Body of pancreas (tissue), 4 donors: Measurements from ENCODE around the gene ZYG11B. TPM values are rescaled to one million over a fixed set of nuclear protein-coding genes. Genes with fewer than 3 reads are reported as not detected.
"Not testable (repeated sequence)": the region's sequence is repeated elsewhere in the genome, so short reads cannot be mapped to it uniquely, and the experiment has no call there.

Experiments
- ATAC-seq: fragments of 150-250 bp; one replicate; pipeline ENCODE4 v1.9.1; 2016
- DNase-seq, 4 donors: peaks; one replicate each; pipeline ENCODE4 v3.0.0-alpha.2; 2019
- H3K27ac ChIP-seq, 4 donors: fragments of 200-600 bp; sonication (generic); 1 replicate in 3 of 4; 2 replicates in 1 of 4; pipeline versions ENCODE4 v1.5.1 to v1.6.1; 2016 to 2019; ENCODE audit warnings: mild to moderate bottlenecking in 1 of 4, mixed read lengths in 1 of 4, moderate library complexity in 1 of 4
- H3K27me3 ChIP-seq, 2 donors: fragments of 200-600 bp; sonication (generic); one replicate each; pipeline ENCODE4 v1.6.0; 2016; ENCODE audit warnings: mild to moderate bottlenecking in 1 of 2
- H3K36me3 ChIP-seq, 2 donors: fragments of 200-600 bp; sonication (generic); replicated peaks in 1 of 2; 2 replicates each; pipeline ENCODE4 v1.5.1; 2016; ENCODE audit warnings: low read depth in 2 of 2; ENCODE audit not compliant: insufficient read depth in 1 of 2
- H3K4me1 ChIP-seq: fragments of 200-600 bp; sonication (generic); one replicate; pipeline ENCODE4 v1.6.0; 2016
- H3K4me3 ChIP-seq, 2 donors: fragments of 200-600 bp; sonication (generic); 1 replicate in 1 of 2; 2 replicates in 1 of 2; pipeline ENCODE4 v1.5.1; 2016 to 2019
- H3K9me3 ChIP-seq, 3 donors: fragments of 200-600 bp; sonication (generic); 1 replicate in 2 of 3; 2 replicates in 1 of 3; pipeline ENCODE4 v1.5.1; 2016
- CTCF ChIP-seq, 7 experiments: fragments of 450-650 bp in 4 of 7; fragments of 200-600 bp in 3 of 7; sonication (generic) in 3 of 7; IDR thresholded peaks; one replicate each; pipeline ENCODE4 v1.5.1; 2016 to 2019; ENCODE audit warnings: antibody characterized with exemption in 7 of 7
- POLR2A ChIP-seq, 3 donors: fragments of 450-650 bp; IDR thresholded peaks; one replicate each; pipeline ENCODE4 v1.6.1; 2016; ENCODE audit warnings: antibody characterized with exemption in 3 of 3, mild to moderate bottlenecking in 2 of 3
- WGBS, 2 donors: methylation state at CpG; one replicate each; pipeline ENCODE4 v1.1.5; 2017; 5-methylcytosine and 5-hydroxymethylcytosine counted together
- intact Hi-C: fragments of 100-400 bp; cut with DNase I; formaldehyde crosslinking; loops from one replicate; pipeline ENCODE4 v1.15.1; 2023
- total RNA-seq, 2 donors: library from RNA; depleted of rRNA; stranded (reverse); fragments of >200 nt; gene quantifications; one replicate each; pipeline ENCODE4 v1.1.0, GENCODE V29; 2016

Gene ZYG11B
- total RNA-seq, 2 donors from 2014 or later: 16.3 to 16.5 TPM

- WGBS, 2 donors: 78 to 82% methylated on average over 14 to 18 of the region's 18 CpGs
- H3K27ac ChIP-seq: peak overlapping the region in 3 of 4 donors; percentile 14 to 64 (median 38)
- TF ChIP-seq POLR2A (IDR thresholded peaks at IDR 0.05) (no peak), CTCF (IDR thresholded peaks at IDR 0.05) (no peak)
- no peaks in the 10 kb centered on the region for H3K9me3 ChIP-seq
- DNase-seq (peak in 1 of 4 donors; percentile 23), ATAC-seq (no peak)
- no peak overlapping the region for H3K4me3 ChIP-seq
- intact Hi-C loops: no loop called here
- H3K36me3 ChIP-seq: no peaks in the 10 kb centered on the region
- peaks cover 14% of the 10 kb centered on the region for H3K4me1 ChIP-seq
- no peaks in the 10 kb centered on the region for H3K27me3 ChIP-seq
Observed at GRCh38 chr1:52706941-52707926, 19.0 kb upstream of the ZYG11B start.

GRCh38 chr1:52707927-52708655 lies 18.2 kb upstream of the ZYG11B start:
- H3K9me3 ChIP-seq: no peaks in the 10 kb centered on the region
- TF ChIP-seq CTCF (IDR thresholded peaks at IDR 0.05): no peak
- no peak for TF ChIP-seq POLR2A (IDR thresholded peaks at IDR 0.05)
- intact Hi-C loops: no loop called here
- no peaks in the 10 kb centered on the region for H3K27me3 ChIP-seq
- peak overlapping the region in 3 of 4 donors; percentile 14 to 64 (median 38) for H3K27ac ChIP-seq
- 72 to 82% methylated on average over 5 of the region's 5 CpGs for WGBS, 2 donors
- ATAC-seq (peak; percentile 76), DNase-seq (peak in 1 of 4 donors; percentile 38)
- H3K4me1 ChIP-seq: peaks cover 7% of the 10 kb centered on the region
- no peak overlapping the region for H3K4me3 ChIP-seq
- no peaks in the 10 kb centered on the region for H3K36me3 ChIP-seq

- WGBS, 2 donors: 55 to 56% methylated on average over 6 of the region's 6 CpGs
- no peak for DNase-seq
- Histone ChIP-seq H3K9me3 (no peaks in the 10 kb centered on the region), H3K27ac (peak overlapping the region in 1 of 4 donors; percentile 64), H3K36me3 (no peaks in the 10 kb centered on the region), H3K4me3 (no peak overlapping the region), H3K27me3 (no peaks in the 10 kb centered on the region), H3K4me1 (no peaks in the 10 kb centered on the region)
- ATAC-seq: no peak
- TF ChIP-seq POLR2A (IDR thresholded peaks at IDR 0.05) (no peak), CTCF (IDR thresholded peaks at IDR 0.05) (no peak)
- intact Hi-C loops: no loop called here
Observed at GRCh38 chr1:52709016-52709415, 17.2 kb upstream of the ZYG11B start.

GRCh38 chr1:52713590-52713989 lies 12.7 kb upstream of the ZYG11B start:
- WGBS, 2 donors: 81 to 83% methylated on average over 4 of the region's 4 CpGs
- H3K36me3 ChIP-seq: no peaks in the 10 kb centered on the region
- TF ChIP-seq POLR2A (IDR thresholded peaks at IDR 0.05): no peak
- no peak for TF ChIP-seq CTCF (IDR thresholded peaks at IDR 0.05)
- H3K4me1 ChIP-seq: no peaks in the 10 kb centered on the region
- H3K4me3 ChIP-seq: no peak overlapping the region
- intact Hi-C loops: no loop called here
- H3K27ac ChIP-seq: no peak overlapping the region
- ATAC-seq (no peak), DNase-seq (no peak)
- no peaks in the 10 kb centered on the region for H3K27me3 ChIP-seq
- H3K9me3 ChIP-seq: no peaks in the 10 kb centered on the region

GRCh38 chr1:52715296-52715695 lies 11.0 kb upstream of the ZYG11B start:
- H3K4me1 ChIP-seq, H3K27ac ChIP-seq, DNase-seq, H3K4me3 ChIP-seq, intact Hi-C loops, H3K27me3 ChIP-seq, H3K9me3 ChIP-seq, H3K36me3 ChIP-seq, ATAC-seq: not testable (repeated sequence)
- WGBS, 2 donors: 87 to 94% methylated on average over 4 to 6 of the region's 6 CpGs
